ENCODE data around the gene MICAL3.

The MICAL3 gene

DNA sequence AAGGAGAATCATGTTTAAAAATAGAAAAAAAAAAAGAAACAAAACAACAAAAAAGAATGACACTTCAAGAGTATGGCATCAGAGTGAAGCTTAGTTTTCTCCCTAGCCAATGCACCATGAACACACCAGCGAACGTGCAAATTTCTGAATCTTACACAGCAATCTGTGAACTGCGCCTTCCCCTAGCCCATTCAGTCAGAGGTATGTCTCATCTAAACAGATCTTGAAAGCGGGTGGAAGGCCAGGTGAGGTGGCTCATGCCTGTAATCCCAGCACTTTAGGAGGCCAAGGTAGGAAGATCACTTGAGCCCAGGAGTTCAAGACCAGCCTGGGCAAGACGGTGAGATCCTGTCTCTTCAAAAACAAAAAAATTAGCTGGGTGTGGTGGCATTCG is 113.1 kb downstream of the MICAL3 start:
- no peak overlapping the region for H3K4me3 ChIP-seq (replicated peaks; ENCODE audit: low read depth, low read length)
- TF ChIP-seq, protein P1, sequence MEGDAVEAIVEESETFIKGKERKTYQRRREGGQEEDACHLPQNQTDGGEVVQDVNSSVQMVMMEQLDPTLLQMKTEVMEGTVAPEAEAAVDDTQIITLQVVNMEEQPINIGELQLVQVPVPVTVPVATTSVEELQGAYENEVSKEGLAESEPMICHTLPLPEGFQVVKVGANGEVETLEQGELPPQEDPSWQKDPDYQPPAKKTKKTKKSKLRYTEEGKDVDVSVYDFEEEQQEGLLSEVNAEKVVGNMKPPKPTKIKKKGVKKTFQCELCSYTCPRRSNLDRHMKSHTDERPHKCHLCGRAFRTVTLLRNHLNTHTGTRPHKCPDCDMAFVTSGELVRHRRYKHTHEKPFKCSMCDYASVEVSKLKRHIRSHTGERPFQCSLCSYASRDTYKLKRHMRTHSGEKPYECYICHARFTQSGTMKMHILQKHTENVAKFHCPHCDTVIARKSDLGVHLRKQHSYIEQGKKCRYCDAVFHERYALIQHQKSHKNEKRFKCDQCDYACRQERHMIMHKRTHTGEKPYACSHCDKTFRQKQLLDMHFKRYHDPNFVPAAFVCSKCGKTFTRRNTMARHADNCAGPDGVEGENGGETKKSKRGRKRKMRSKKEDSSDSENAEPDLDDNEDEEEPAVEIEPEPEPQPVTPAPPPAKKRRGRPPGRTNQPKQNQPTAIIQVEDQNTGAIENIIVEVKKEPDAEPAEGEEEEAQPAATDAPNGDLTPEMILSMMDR (IDR thresholded peaks at IDR 0.05; ENCODE audit: low read length, missing control alignments): no peak
- no peak for DNase-seq (ENCODE audit: low read depth)

DNA sequence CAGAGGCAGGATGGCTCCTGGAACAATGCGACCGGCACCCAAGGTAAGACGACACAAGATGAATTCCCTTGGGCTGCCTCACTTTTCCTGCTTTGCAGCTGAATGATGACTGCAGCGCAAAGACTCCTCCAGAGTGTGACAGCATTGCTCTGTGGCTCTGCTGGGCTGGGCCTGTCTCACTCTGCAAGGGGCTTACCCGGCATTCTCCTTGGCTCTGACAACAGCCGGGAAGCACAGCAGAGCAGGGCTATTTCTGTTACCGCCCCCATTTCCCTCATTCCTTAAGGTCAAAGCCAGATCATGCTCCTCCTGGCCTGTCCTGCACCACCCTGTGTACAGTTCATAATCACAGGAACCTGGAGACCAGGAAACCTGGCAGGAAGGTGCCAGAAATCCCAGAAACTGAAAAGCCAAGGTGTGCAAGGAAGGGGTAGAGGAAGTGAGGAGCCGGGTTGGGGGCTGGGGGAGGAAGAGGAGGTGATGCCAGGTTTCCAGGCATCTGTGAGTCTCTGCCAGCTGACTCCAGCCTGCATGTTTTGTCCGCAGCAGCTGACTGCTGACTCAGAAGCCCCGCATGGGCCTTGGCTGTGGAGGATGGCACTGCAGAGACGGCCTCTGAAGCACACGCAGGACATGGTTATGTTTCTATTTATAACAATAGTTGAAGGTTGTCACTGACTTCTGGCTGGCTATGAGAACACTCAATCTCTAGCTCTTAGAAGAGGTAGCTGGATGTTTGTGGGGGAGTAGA is 113.6 kb downstream of the MICAL3 start:
- TF ChIP-seq, protein P1 (IDR thresholded peaks at IDR 0.05; ENCODE audit: low read length, missing control alignments): peak; percentile 55
- H3K4me3 ChIP-seq (replicated peaks; ENCODE audit: low read depth, low read length): no peak overlapping the region
- DNase-seq (ENCODE audit: low read depth): peak; percentile 88

DNA sequence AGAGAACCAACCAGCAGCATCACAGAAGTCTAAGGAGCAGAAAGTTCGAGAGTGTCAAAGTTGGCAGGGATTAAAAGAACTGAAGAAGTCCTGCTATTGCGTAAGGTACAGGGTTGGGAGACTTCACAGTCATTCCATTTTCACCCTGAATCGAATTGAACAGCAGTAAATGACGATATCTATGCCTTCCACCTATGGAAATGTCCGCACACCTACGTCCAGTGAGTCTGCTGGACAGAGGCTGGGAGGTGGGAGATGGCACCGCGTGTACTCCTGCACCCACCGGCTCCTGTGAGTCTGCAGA is 116.7 kb downstream of the MICAL3 start:
- TF ChIP-seq, protein P1 (IDR thresholded peaks at IDR 0.05; ENCODE audit: low read length, missing control alignments): no peak
- no peak overlapping the region for H3K4me3 ChIP-seq (replicated peaks; ENCODE audit: low read depth, low read length)

DNA sequence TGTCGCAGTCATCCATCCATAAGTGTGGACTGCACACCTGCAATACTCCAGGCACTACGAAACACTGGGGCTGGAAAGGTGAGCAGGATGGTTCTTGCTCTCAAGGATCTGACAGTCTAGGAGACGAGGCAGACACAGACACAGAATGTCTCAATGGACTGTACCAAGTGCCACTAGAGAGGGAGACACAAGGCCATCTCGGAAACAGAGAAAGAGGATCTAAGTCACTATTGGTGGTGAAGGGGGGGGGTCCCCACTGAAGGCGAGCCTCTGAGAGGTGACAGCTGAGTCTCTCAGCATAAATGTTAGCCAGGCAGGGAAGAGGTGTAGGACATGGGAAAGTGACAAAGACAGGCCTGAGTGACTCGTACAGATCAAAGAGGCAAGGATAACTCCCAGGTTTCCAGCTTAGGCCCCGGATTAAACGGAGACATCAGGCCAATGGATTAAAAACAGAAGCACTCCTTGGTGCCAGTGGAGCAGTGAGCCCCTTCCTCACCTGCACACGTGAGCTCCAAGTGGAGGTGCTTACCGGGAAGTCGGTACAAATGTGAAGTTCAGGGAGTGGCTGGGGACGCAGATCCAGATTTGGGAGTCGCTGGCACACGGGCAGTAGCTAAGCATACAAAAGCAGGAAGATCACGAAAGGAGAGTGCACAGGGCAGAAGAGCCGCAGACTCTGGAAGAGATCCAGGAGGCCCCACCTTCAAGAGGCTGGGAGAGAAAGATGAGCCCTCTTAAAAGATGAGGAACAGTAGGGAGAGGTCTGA is 117.2 kb downstream of the MICAL3 start:
- no peak overlapping the region for H3K4me3 ChIP-seq (replicated peaks; ENCODE audit: low read depth, low read length)
- no peak for DNase-seq (ENCODE audit: low read depth)
- TF ChIP-seq, protein P1 (IDR thresholded peaks at IDR 0.05; ENCODE audit: low read length, missing control alignments): no peak

More for the DNA sequence above, 116.7 kb downstream of the MICAL3 start:
- no peak for DNase-seq (ENCODE audit: low read depth)

DNA sequence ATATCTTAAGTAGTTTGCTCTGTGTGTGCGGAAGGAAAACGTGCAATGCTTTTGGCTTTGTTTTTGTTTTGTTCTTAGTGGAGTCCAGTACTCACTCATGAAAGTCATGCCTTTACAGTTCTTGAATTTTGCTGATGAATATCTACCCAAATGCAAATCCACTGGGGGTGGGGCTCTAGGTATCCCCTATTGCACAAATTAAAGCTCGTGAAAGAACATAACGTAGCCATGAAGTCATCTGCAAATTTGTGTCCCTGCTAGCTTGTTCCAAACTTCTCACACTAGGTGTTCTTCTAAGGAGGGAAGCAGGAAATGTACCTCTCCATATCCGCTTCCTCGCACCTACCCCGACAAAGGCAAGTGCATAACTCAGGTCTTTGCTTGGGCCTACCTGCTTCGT is 118.9 kb downstream of the MICAL3 start:
- TF ChIP-seq, protein P1 (IDR thresholded peaks at IDR 0.05; ENCODE audit: low read length, missing control alignments): no peak
- DNase-seq (ENCODE audit: low read depth): no peak

DNA sequence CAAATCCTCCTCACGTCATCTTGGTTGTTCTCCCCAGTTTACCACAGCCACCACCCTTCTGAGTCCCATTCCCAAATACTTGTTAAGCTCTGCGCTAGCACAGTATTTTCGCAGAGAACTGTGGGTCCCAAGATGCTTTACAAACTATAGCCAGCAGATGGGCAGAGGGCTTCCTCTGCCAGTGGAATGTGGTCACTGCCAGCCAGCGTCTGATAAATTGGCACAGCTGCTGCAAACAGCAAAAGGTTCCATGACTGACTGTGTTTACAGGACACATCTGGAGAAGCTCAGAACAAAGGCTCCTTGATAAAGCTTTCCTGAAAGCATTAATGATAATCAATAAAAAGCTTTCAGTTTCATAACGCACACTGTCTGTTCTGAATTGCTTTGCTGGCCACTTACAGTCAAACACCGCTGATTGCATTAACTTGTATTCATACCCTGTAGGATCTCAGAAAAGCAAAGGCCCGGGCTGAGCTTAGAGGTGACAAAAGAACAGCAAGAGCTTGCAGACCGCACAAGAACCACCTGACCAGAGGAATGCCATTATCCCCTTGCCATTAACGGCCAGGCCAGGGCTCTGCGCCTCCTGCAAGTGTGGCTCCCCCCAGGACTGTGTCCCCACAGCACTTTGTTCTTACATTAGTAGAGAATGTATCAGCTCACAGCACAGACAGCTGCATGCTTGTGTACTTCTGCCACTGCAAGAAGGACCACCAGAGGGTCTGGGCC is 120.6 kb downstream of the MICAL3 start:
- no peak overlapping the region for H3K4me3 ChIP-seq (replicated peaks; ENCODE audit: low read depth, low read length)
- TF ChIP-seq, protein P1 (IDR thresholded peaks at IDR 0.05; ENCODE audit: low read length, missing control alignments): no peak
- no peak for DNase-seq (ENCODE audit: low read depth)

More for the DNA sequence above, 118.9 kb downstream of the MICAL3 start:
- no peak overlapping the region for H3K4me3 ChIP-seq (replicated peaks; ENCODE audit: low read depth, low read length)

All from fibroblast of pulmonary artery (primary cell).